ENCODE measurements around the gene CHST8.

The CHST8 gene

GRCh38 chr19:33769208-33769607 lies 147.5 kb downstream of the CHST8 start:
- no peak for DNase-seq (ENCODE audit: low spot score)

GRCh38 chr19:33770107-33770506 lies 148.4 kb downstream of the CHST8 start:
- DNase-seq (ENCODE audit: low spot score) = no peak

GRCh38 chr19:33771384-33772101 lies 149.8 kb downstream of the CHST8 start:
- DNase-seq (ENCODE audit: low spot score) = peak; percentile 81

GRCh38 chr19:33772102-33772857 lies 150.5 kb downstream of the CHST8 start:
- no peak for DNase-seq (ENCODE audit: low spot score)

- DNase-seq (ENCODE audit: low spot score) = no peak
These were observed 151.1 kb downstream of the CHST8 start for GRCh38 chr19:33772858-33773180.

- DNase-seq (ENCODE audit: low spot score) = no peak
These were observed 152.2 kb downstream of the CHST8 start for GRCh38 chr19:33773704-33774624.

GRCh38 chr19:33774751-33775150 lies 153.0 kb downstream of the CHST8 start:
- DNase-seq (ENCODE audit: low spot score) = no peak

- DNase-seq (ENCODE audit: low spot score) = no peak
These were observed 154.2 kb downstream of the CHST8 start for GRCh38 chr19:33775731-33776487.

GRCh38 chr19:33777351-33777750 lies 155.6 kb downstream of the CHST8 start:
- no peak for DNase-seq (ENCODE audit: low spot score)

GRCh38 chr19:33777753-33778088 lies 156.0 kb downstream of the CHST8 start:
- no peak for DNase-seq (ENCODE audit: low spot score)

GRCh38 chr19:33778089-33778791 lies 156.5 kb downstream of the CHST8 start:
- DNase-seq (ENCODE audit: low spot score) = peak; percentile 77

- no peak for DNase-seq (ENCODE audit: low spot score)
These were observed 158.1 kb downstream of the CHST8 start for GRCh38 chr19:33779849-33780248.

GRCh38 chr19:33780251-33780650 lies 158.5 kb downstream of the CHST8 start:
- no peak for DNase-seq (ENCODE audit: low spot score)

GRCh38 chr19:33780746-33781145 lies 159.0 kb downstream of the CHST8 start:
- DNase-seq (ENCODE audit: low spot score) = no peak

- DNase-seq (ENCODE audit: low spot score) = no peak
These were observed 159.7 kb downstream of the CHST8 start for GRCh38 chr19:33781415-33781935.

GRCh38 chr19:33781996-33782395 lies 160.2 kb downstream of the CHST8 start:
- DNase-seq (ENCODE audit: low spot score) = no peak

- DNase-seq (ENCODE audit: low spot score) = no peak
These were observed 162.7 kb downstream of the CHST8 start for GRCh38 chr19:33784432-33784831.

- DNase-seq (ENCODE audit: low spot score) = no peak
These were observed 164.0 kb downstream of the CHST8 start for GRCh38 chr19:33785795-33786194.

- DNase-seq (ENCODE audit: low spot score) = no peak
These were observed 166.9 kb downstream of the CHST8 start for GRCh38 chr19:33788676-33789075.

GRCh38 chr19:33789344-33789743 lies 167.6 kb downstream of the CHST8 start:
- no peak for DNase-seq (ENCODE audit: low spot score)
